ENCODE measurements around the gene C19orf44.
"Not testable (repeated sequence)": the region's sequence is repeated elsewhere in the genome, so short reads cannot be mapped to it uniquely, and the experiment has no call there.

Gene C19orf44

DNA sequence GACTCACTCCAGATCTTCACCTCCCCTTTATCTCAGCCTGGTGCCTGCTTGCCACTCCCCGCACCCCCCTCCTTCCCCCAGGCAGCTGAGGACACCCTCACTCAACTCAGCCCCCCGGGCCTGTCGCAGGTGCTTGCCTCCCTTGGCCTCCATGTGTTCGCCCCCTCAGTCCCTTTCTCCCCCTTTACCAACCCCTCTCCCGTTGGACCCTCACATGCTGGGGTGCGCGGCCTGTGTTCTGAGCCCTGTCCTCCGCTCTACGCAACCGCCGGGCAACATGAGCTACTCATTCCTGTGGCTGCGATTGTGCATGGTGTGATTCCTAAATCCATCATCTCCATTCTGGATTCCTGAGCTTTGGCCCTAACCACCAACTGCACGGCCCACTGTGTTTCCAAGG is 40.9 kb downstream of the C19orf44 start:
- DNase-seq (ENCODE audit: low read depth, low spot score) = no peak

GRCh38 chr19:16540948-16541347 is 44.8 kb downstream of the C19orf44 start:
- no peak for DNase-seq (ENCODE audit: low read depth, low spot score)

DNA sequence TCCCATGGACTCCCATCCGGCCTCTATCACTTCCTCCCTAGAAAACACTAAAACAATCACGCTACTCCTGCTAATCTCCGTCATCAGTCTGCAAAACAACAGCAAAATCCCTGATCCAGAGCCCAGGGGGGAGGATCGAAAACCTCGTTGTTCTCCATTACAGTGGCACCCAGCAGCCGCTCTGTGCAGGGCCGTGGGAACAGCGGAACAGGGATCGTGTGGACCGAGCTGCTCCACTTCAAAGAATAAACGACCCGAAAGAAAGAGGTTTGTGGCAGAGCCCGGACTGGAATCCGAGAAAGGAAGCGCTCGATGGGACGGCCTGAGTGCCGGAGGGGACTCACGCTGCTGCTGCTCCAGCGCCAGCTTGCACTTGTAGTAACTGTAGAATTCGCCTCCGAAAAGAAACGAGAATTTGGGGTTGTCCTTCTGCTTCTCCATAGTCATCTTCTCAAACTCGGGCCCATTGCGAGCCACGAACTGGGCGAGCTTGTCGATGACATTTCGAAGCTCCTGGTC is 45.4 kb downstream of the C19orf44 start:
- DNase-seq (ENCODE audit: low read depth, low spot score) = no peak

DNA sequence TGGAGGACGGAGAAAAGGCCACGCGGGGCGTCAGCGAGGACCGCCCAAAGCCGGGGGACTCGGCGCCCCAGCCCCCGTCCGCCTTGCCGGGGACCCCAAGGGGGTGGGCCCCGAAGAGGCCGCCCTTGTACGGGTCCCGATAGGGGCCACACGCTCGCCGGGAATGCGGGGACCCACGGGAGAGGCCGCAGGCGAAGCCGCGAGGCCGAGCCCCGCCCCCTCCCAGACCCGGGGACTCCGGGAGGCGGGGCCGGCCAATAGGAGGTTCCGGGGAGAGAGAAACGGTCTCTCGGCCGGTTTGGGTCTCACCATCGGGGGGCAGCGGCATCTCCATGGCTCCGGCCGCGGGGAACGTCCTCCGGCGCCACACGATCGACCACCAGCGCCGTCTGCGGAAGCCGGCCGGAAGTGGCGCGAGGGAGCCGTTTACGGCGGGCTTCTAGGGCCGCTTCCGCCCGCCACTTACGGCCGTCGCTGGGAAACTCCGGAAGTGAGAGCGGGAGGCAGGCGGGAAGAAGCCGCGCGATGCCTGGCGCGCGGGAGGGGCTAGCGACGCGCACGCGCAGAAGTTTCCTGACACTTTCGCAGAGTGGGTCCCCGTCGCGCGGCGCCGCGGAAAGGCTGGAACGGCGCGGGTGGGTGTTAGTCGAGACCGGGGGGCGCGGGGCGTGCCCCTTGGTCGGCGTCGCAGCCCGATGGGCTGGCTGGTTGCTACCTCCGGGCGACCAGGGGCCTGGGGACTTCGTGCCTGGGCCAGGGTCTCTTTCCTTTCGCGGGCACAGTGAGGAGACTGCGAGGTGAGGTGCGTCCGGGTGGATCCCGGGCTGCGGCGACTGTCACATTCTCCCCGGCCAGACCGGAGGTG is 46.1 kb downstream of the C19orf44 start, which contains the start of gene CHERP:
Gene CHERP (minus strand): TSS at position 393 of the 865 bp plus-strand sequence. CDS start 59 bp downstream, at position 334.
- DNase-seq (ENCODE audit: low read depth, low spot score) = peak; percentile 88

DNA sequence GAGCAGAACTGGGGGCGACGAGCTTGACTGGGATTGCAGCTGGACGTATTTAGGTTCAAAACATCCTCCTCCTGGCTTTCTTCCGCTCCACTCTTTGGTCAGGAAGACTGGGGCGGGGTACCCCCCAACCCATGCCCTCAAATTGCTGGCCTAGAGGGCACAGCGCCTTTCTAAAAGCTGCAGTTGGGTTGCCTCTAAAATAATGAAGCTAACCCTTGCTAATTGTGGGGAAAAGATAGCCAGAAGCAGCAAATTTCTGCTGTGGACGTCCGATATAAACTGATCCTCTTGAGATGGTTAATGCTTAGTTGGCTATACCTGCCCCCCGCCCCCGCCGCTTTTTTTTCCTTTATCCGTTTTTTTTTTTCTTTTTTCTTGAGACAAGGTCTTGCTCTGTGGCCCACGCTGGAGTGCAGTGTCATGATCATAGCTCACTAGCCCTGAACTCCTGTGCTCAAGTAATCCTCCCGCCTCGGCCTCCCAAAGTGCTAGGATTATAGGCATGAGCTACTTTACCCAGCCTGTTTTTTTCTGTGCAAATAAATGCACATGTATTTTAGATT is 46.8 kb downstream of the C19orf44 start:
- DNase-seq (ENCODE audit: low read depth, low spot score) = no peak

GRCh38 chr19:16543734-16544133 is 47.5 kb downstream of the C19orf44 start:
- not testable (repeated sequence) for DNase-seq (ENCODE audit: low read depth, low spot score)

DNA sequence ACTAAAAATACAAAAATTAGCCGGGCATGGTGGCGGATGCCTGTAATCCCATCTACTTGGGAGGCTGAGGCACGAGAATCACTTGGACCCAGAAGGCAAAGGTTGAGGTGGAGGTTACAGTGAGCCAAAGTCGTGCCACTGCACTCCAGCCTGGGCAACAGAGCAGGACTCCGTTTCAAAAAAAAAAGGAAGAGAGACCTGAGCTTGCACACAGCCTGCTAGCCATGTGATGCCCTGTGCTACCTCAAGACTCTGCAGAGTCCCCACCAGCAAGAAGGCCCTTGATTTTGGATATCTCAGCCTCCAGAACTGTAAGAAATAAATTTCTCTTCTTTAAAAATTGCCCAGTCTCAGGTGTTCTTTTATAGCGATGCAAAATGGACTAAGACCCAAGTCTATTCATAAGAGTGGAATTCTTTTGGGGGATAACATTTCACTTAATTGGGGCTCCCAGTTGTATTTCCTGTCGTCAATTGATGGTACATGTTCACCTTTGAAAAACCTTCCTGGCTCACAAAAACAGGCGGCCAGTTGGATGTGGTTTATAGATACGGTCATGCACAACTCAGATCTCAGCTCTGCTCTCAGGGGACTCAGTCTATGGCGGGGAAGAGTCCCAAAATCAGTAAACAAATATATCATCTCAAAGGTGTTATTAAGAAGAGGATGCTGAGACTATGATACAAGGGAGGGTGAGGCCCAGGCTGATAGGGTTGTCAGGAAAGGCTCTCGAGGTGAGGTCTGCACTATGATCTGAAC is 48.5 kb downstream of the C19orf44 start:
- DNase-seq (ENCODE audit: low read depth, low spot score) = no peak

DNA sequence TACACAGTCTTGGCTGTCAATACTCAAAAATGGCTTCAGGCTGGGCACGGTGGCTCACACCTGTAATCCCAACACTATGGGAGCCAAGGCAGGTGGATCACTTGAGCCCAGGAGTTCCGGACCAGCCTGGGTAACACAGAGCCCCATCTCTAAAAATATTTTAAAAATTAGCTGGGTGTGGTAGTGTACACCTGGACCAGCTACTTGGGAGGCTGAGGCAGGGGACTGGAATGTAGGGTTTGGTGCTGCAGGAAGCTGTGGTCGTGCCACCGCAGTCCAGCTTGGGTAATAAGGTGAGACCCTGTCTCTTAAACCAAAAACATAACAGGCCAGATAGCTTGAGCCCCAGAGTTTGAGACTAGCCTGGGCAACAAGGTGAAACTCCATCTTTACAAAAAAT is 52.8 kb downstream of the C19orf44 start:
- DNase-seq (ENCODE audit: low read depth, low spot score) = no peak

DNA sequence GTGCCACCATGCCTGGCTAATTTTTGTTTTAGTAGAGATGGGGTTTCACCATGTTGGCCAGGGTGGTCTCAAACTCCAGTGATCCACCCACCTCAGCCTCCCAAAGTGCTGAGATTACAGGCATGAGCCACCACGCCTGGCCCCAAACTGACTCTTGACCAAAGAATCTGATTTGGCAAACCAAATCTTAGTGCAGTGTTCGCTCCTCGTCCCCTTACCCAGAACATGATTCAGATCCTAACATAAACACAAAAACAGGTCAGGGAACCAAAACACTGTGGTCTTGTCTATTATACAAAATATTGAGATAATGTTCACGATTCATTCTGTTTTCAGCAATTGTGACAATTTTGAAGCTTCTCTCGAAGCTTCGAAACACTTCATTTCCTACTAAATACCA is 55.7 kb downstream of the C19orf44 start:
- not testable (repeated sequence) for DNase-seq (ENCODE audit: low read depth, low spot score)

GRCh38 chr19:16554776-16555175 is 58.6 kb downstream of the C19orf44 start:
- no peak for DNase-seq (ENCODE audit: low read depth, low spot score)

DNA sequence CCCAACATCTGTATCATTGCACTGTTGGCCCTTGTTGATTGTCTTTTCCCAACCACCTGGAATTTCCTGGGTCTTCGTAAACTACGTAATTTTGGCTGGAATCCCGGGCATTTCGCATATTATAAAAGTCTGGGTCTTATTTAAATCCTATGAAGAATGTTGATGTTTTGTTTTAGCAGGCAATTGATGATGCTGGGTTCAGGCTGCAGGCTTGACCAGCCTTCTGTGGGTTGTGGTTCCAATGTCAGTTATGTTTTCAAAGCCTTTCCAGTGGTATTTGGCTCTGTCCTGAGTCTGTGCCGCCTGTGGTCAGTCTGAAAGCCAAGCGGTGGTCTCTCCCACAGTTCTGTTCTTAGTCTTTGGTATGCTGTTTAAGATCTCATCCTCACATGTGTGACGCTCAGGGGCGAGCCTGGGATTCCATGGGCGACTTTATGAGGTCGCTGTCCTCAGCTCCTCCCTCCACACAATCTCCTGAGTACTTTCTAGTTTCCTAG is 63.6 kb downstream of the C19orf44 start:
- DNase-seq (ENCODE audit: low read depth, low spot score) = no peak

DNA sequence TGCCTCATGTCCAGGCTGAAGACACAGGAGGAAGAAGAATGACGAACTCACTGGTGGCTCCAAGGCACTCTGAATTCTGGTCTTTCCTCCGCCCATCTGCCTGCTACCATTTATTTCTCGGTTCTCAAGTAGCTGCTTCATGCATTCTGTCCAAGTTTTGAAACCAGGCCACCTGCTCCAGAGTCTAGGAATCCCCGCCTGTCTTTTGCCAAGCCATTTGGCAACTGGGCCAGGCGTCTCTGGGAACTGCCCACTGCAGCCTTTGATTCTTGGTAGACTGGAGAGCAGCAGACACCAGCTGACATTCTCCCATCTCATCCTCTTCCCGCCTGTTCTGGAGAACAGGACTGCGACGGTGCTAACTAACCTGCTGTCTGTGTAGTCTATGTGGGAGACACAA is 65.2 kb downstream of the C19orf44 start:
- no peak for DNase-seq (ENCODE audit: low read depth, low spot score)

GRCh38 chr19:16562608-16563025 is 66.4 kb downstream of the C19orf44 start:
- DNase-seq (ENCODE audit: low read depth, low spot score) = no peak

DNA sequence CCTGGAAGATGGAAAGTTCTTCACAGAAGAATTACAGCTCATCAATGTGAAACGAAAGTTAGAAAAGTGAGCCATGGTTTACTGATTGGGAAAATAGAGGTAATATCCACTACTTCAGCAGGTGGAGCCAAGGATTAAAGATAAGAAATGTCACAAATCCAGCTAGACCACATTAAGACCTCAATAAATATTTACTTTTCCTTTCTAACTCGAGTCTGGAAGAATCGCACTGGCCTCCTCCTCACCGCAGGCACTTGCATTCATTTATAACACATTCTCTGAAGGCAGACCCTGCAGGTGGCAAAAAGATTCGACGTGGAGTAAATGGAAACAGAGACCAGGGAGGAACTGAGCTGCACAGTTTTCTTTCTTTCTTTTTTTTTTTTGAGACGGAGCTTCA is 68.6 kb downstream of the C19orf44 start:
- DNase-seq (ENCODE audit: low read depth, low spot score) = no peak

DNA sequence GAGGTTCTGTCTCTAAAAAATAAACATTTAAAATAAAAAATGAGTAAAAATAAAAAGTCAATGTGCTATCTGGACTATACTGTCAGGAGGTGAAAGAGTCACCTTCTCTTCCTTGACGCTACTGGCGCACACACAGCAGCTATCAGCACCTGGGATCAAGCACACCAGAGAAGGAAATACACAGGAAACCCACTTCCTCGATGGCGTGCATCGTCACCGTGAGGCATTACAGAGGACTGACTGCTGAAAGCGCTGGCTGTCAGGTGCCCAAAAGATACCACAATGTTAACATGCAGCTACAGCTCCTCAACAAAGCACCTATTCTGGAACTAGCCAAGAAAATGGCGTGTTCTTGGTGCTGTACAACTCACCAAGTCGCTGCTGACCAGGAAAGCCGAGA is 70.0 kb downstream of the C19orf44 start:
- DNase-seq (ENCODE audit: low read depth, low spot score) = no peak

- DNase-seq (ENCODE audit: low read depth, low spot score) = no peak
Measured at GRCh38 chr19:16566702-16567101, 70.5 kb downstream of the C19orf44 start.

GRCh38 chr19:16569609-16570320 is 73.6 kb downstream of the C19orf44 start:
- DNase-seq (ENCODE audit: low read depth, low spot score) = no peak
